ENCODE data around the gene OR1E1.
"Not testable (repeated sequence)": the region's sequence is repeated elsewhere in the genome, so short reads cannot be mapped to it uniquely, and the experiment has no call there.

Gene OR1E1

DNA sequence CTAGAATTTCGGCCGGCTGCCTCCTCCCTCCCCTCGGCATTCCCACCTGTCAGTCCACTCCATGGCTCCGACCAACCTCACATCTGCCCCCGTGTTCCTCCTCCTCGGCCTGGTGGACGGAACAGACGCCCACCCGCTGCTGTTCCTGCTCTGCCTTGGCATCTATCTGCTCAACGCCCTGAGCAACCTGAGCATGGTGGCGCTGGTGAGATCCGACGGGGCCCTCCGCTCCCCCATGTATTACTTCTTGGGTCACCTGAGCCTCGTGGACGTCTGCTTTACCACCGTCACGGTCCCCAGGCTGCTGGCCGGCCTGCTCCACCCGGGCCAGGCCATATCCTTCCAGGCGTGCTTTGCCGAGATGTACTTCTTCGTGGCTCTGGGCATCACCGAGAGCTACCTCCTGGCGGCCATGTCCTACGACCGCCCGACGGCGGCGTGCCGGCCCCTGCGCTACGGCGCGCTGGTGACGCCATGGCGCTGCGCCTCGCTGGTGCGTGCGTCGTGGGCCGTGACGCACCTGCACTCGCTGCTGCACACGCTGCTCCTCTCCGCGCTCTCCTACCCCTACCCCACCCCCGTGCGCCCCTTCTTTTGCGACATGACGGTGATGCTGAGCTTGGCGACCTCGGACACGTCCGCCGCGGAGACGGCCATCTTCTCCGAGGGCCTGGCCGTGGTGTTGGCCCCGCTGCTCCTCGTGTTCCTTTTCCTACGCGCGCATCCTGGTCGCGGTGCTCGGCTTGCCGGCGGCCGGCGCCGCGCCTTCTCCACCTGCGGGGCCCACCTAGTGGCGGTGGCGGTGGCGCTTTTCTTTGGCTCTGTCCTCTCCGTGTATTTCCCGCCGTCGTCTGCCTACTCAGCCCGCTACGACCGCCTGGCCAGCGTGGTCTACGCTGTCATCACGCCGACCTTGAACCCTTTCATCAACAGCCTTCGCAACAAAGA, 12.1 kb downstream of the OR1E1 start, which contains the start of gene OR3A2:
Gene OR3A2, minus strand, starts transcription at position 440 of the 948 bp plus-strand sequence.
- DNase-seq (ENCODE audit: low read depth): no peak
- TF ChIP-seq, protein P1, sequence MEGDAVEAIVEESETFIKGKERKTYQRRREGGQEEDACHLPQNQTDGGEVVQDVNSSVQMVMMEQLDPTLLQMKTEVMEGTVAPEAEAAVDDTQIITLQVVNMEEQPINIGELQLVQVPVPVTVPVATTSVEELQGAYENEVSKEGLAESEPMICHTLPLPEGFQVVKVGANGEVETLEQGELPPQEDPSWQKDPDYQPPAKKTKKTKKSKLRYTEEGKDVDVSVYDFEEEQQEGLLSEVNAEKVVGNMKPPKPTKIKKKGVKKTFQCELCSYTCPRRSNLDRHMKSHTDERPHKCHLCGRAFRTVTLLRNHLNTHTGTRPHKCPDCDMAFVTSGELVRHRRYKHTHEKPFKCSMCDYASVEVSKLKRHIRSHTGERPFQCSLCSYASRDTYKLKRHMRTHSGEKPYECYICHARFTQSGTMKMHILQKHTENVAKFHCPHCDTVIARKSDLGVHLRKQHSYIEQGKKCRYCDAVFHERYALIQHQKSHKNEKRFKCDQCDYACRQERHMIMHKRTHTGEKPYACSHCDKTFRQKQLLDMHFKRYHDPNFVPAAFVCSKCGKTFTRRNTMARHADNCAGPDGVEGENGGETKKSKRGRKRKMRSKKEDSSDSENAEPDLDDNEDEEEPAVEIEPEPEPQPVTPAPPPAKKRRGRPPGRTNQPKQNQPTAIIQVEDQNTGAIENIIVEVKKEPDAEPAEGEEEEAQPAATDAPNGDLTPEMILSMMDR (conservative IDR thresholded peaks at IDR 0.05; ENCODE audit: low read depth, low read length): no peak
- no peak within 1 kb of the TSS for H3K4me3 ChIP-seq (ENCODE audit: low read depth, low read length)

- H3K4me3 ChIP-seq (ENCODE audit: low read depth, low read length): no peak overlapping the region
- DNase-seq (ENCODE audit: low read depth): no peak
- TF ChIP-seq, protein P1 (conservative IDR thresholded peaks at IDR 0.05; ENCODE audit: low read depth, low read length): no peak
Measured at GRCh38 chr17:3381957-3382356, 16.3 kb downstream of the OR1E1 start.

DNA sequence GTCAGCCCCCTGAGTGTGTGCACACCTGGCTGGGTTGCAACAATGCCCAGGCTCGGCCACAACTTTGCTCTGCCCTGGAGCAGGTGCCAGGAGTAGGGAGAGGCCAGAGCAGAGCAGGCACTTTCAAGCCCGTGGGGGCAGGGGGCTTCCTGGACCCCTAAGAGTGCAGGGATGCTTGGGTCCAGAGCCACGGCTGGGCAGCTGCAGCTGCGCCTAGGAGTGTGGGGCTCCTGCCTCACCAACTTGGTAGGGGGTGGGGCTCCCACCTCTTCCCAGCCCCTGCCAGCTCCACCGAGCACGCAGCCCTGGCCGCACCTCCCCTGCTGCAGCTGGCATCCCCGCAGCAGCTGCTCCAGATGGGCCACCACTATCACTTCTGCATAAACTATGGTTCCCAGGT, 19.9 kb downstream of the OR1E1 start:
- no peak for DNase-seq (ENCODE audit: low read depth)
- TF ChIP-seq, protein P1 (conservative IDR thresholded peaks at IDR 0.05; ENCODE audit: low read depth, low read length): no peak
- no peak overlapping the region for H3K4me3 ChIP-seq (ENCODE audit: low read depth, low read length)

DNA sequence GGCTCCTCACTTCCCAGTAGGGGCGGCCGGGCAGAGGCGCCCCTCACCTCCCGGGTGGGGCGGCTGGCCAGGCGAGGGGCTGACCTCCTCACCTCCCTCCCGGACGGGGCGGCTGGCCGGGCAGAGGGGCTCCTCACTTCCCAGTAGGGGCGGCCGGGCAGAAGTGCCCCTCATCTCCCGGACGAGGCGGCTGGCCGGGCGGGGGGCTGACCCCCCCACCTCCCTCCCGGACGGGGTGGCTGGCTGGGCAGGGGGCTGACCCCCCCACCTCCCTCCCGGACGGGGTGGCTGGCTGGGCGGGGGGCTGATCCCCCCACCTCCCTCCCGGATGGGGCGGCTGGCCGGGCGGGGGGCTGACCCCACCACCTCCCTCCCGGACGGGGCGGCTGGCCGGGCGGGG, 27.0 kb downstream of the OR1E1 start:
- not testable (repeated sequence) for H3K4me3 ChIP-seq (ENCODE audit: low read depth, low read length); DNase-seq (ENCODE audit: low read depth)
